ENCODE data around the gene ADGRE3. TPM values are rescaled to one million over a fixed set of nuclear protein-coding genes. Genes with fewer than 3 reads are reported as not detected.

ADGRE3 gene, protein sequence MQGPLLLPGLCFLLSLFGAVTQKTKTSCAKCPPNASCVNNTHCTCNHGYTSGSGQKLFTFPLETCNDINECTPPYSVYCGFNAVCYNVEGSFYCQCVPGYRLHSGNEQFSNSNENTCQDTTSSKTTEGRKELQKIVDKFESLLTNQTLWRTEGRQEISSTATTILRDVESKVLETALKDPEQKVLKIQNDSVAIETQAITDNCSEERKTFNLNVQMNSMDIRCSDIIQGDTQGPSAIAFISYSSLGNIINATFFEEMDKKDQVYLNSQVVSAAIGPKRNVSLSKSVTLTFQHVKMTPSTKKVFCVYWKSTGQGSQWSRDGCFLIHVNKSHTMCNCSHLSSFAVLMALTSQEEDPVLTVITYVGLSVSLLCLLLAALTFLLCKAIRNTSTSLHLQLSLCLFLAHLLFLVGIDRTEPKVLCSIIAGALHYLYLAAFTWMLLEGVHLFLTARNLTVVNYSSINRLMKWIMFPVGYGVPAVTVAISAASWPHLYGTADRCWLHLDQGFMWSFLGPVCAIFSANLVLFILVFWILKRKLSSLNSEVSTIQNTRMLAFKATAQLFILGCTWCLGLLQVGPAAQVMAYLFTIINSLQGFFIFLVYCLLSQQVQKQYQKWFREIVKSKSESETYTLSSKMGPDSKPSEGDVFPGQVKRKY
- polyA plus RNA-seq (2013, experiment 1 of 2) = not detected
- polyA plus RNA-seq (2013, experiment 2 of 2) = not detected

GRCh38 chr19:14674764-14675163 is at the start of gene ADGRE3:
ADGRE3 (minus strand) TSS chr19:14674844; CDS start chr19:14674770, 74 bp downstream.
- WGBS (ENCODE audit: extremely low coverage, insufficient coverage, low lambda C conversion rate) = no CpG with 5 or more reads among the region's 6 CpGs
- H3K4me2 ChIP-seq (ENCODE audit: low read length) = no peak within 1 kb of the TSS
- DNase-seq = no peak
- no peak within 1 kb of the TSS for H3K18ac ChIP-seq (ENCODE audit: low read length)
- H2BK15ac ChIP-seq (replicated peaks; ENCODE audit: low read depth) = no peak within 1 kb of the TSS
- H3K36me3 ChIP-seq (ENCODE audit: control insufficient read depth, insufficient read depth, low read length) = no peaks in the 10 kb centered on the region
- no peak within 1 kb of the TSS for H3K56ac ChIP-seq (ENCODE audit: low read length)
- no peak within 1 kb of the TSS for H3K4me3 ChIP-seq (ENCODE audit: low read length)
- H3K9ac ChIP-seq (ENCODE audit: low read length) = no peak within 1 kb of the TSS
- H2BK120ac ChIP-seq (ENCODE audit: low read depth, low read length) = no peak within 1 kb of the TSS
- H2BK5ac ChIP-seq (ENCODE audit: low read length) = no peak within 1 kb of the TSS
- H4K8ac ChIP-seq (ENCODE audit: low read depth, low read length) = no peak within 1 kb of the TSS
- no peak within 1 kb of the TSS for H2AK5ac ChIP-seq (ENCODE audit: low read length)
- H3K79me2 ChIP-seq (ENCODE audit: control insufficient read depth, insufficient read depth, low read length) = no peaks in the 10 kb centered on the region
- no peak within 1 kb of the TSS for H3K23ac ChIP-seq (ENCODE audit: low read length)
- no peaks in the 10 kb centered on the region for H3K79me1 ChIP-seq (ENCODE audit: low read length)
- H3K27me3 ChIP-seq (ENCODE audit: insufficient read depth, low read length, poor library complexity) = no peaks in the 10 kb centered on the region
- no peak within 1 kb of the TSS for H3K27ac ChIP-seq (ENCODE audit: low read depth, low read length)
- no peak within 1 kb of the TSS for H3K4ac ChIP-seq (ENCODE audit: low read depth, low read length)
- H3K4me1 ChIP-seq (ENCODE audit: control insufficient read depth, low read depth, low read length) = no peaks in the 10 kb centered on the region
- H4K5ac ChIP-seq (ENCODE audit: low read length) = no peak within 1 kb of the TSS

- Histone ChIP-seq H3K4me3 (ENCODE audit: low read length) (no peak overlapping the region), H3K27me3 (ENCODE audit: insufficient read depth, low read length, poor library complexity) (no peaks in the 10 kb centered on the region), H2AK5ac (ENCODE audit: low read length) (no peak overlapping the region), H3K79me2 (ENCODE audit: control insufficient read depth, insufficient read depth, low read length) (no peaks in the 10 kb centered on the region), H3K18ac (ENCODE audit: low read length) (no peak overlapping the region), H3K23ac (ENCODE audit: low read length) (no peak overlapping the region), H3K9ac (ENCODE audit: low read length) (no peak overlapping the region), H3K4me2 (ENCODE audit: low read length) (no peak overlapping the region), H3K36me3 (ENCODE audit: control insufficient read depth, insufficient read depth, low read length) (no peaks in the 10 kb centered on the region), H3K4me1 (ENCODE audit: control insufficient read depth, low read depth, low read length) (no peaks in the 10 kb centered on the region), H3K27ac (ENCODE audit: low read depth, low read length) (no peak overlapping the region), H3K4ac (ENCODE audit: low read depth, low read length) (no peak overlapping the region), H2BK5ac (ENCODE audit: low read length) (no peak overlapping the region), H2BK15ac (replicated peaks; ENCODE audit: low read depth) (no peak overlapping the region), H2BK120ac (ENCODE audit: low read depth, low read length) (no peak overlapping the region), H3K79me1 (ENCODE audit: low read length) (no peaks in the 10 kb centered on the region), H4K8ac (ENCODE audit: low read depth, low read length) (no peak overlapping the region), H3K56ac (ENCODE audit: low read length) (no peak overlapping the region), H4K5ac (ENCODE audit: low read length) (no peak overlapping the region)
- DNase-seq = no peak
- no CpG with 5 or more reads among the region's 2 CpGs for WGBS (ENCODE audit: extremely low coverage, insufficient coverage, low lambda C conversion rate)
Measured at GRCh38 chr19:14722127-14722526, 47.5 kb upstream of the ADGRE3 start.

- Histone ChIP-seq H3K23ac (ENCODE audit: low read length) (no peak overlapping the region), H3K4me3 (ENCODE audit: low read length) (peak overlapping the region; percentile 5), H3K27ac (ENCODE audit: low read depth, low read length) (no peak overlapping the region), H4K5ac (ENCODE audit: low read length) (no peak overlapping the region), H2BK120ac (ENCODE audit: low read depth, low read length) (no peak overlapping the region), H3K4ac (ENCODE audit: low read depth, low read length) (no peak overlapping the region), H3K56ac (ENCODE audit: low read length) (no peak overlapping the region), H3K4me1 (ENCODE audit: control insufficient read depth, low read depth, low read length) (no peaks in the 10 kb centered on the region), H3K9ac (ENCODE audit: low read length) (no peak overlapping the region), H4K8ac (ENCODE audit: low read depth, low read length) (no peak overlapping the region), H3K18ac (ENCODE audit: low read length) (no peak overlapping the region), H2BK5ac (ENCODE audit: low read length) (no peak overlapping the region), H2BK15ac (replicated peaks; ENCODE audit: low read depth) (no peak overlapping the region), H3K27me3 (ENCODE audit: insufficient read depth, low read length, poor library complexity) (no peaks in the 10 kb centered on the region), H3K79me2 (ENCODE audit: control insufficient read depth, insufficient read depth, low read length) (no peaks in the 10 kb centered on the region), H3K79me1 (ENCODE audit: low read length) (no peaks in the 10 kb centered on the region), H3K4me2 (ENCODE audit: low read length) (no peak overlapping the region), H2AK5ac (ENCODE audit: low read length) (no peak overlapping the region), H3K36me3 (ENCODE audit: control insufficient read depth, insufficient read depth, low read length) (peaks cover 3% of the 10 kb centered on the region)
- DNase-seq = no peak
- no CpG with 5 or more reads among the region's 3 CpGs for WGBS (ENCODE audit: extremely low coverage, insufficient coverage, low lambda C conversion rate)
Measured at GRCh38 chr19:14719162-14719561, 44.5 kb upstream of the ADGRE3 start.

DNA sequence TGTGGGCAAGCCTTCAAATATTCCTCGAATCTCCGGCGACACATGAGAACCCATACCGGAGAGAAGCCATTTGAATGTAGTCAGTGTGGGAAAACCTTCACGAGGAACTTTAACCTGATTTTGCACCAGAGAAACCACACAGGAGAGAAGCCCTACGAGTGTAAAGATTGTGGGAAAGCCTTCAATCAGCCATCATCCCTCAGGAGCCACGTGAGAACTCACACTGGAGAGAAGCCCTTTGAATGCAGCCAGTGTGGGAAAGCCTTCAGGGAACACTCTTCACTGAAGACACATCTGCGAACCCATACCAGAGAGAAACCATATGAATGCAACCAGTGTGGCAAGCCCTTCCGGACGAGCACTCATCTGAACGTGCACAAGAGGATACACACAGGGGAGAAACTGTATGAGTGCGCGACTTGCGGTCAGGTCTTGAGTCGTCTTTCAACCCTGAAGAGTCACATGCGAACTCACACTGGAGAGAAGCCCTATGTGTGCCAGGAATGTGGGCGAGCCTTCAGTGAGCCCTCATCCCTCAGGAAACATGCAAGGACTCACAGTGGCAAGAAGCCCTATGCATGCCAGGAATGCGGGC is 44.0 kb upstream of the ADGRE3 start:
- Histone ChIP-seq H3K27ac (ENCODE audit: low read depth, low read length) (no peak overlapping the region), H3K9ac (ENCODE audit: low read length) (no peak overlapping the region), H3K4me3 (ENCODE audit: low read length) (peak overlapping the region; percentile 18), H3K4me1 (ENCODE audit: control insufficient read depth, low read depth, low read length) (no peaks in the 10 kb centered on the region), H2BK15ac (replicated peaks; ENCODE audit: low read depth) (no peak overlapping the region), H3K4me2 (ENCODE audit: low read length) (no peak overlapping the region), H2BK5ac (ENCODE audit: low read length) (no peak overlapping the region), H3K79me1 (ENCODE audit: low read length) (no peaks in the 10 kb centered on the region), H3K23ac (ENCODE audit: low read length) (no peak overlapping the region), H3K18ac (ENCODE audit: low read length) (no peak overlapping the region), H4K5ac (ENCODE audit: low read length) (no peak overlapping the region), H3K4ac (ENCODE audit: low read depth, low read length) (no peak overlapping the region), H2BK120ac (ENCODE audit: low read depth, low read length) (no peak overlapping the region), H3K27me3 (ENCODE audit: insufficient read depth, low read length, poor library complexity) (no peaks in the 10 kb centered on the region), H3K56ac (ENCODE audit: low read length) (no peak overlapping the region), H3K79me2 (ENCODE audit: control insufficient read depth, insufficient read depth, low read length) (no peaks in the 10 kb centered on the region), H4K8ac (ENCODE audit: low read depth, low read length) (no peak overlapping the region), H3K36me3 (ENCODE audit: control insufficient read depth, insufficient read depth, low read length) (peaks cover 3% of the 10 kb centered on the region), H2AK5ac (ENCODE audit: low read length) (no peak overlapping the region)
- WGBS (ENCODE audit: extremely low coverage, insufficient coverage, low lambda C conversion rate) = no CpG with 5 or more reads among the region's 18 CpGs
- DNase-seq = peak; percentile 17

DNA sequence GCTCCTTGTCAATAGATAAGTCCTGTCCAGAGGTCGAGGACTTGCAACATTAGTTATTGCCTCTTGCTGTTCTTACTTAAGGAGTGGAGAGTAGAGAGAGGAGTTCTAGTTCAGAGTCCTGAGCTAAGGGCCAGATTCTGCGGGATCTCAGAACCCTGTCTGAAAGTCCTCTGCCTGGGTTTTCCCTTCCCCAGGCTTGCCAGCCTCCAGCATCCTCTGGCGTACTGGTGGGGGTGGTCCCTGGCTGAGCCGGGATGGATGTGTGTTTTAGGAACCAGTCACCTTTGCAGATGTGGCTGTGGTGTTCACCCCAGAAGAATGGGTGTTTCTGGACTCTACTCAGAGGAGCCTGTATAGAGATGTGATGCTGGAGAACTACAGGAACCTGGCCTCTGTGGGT is 41.2 kb upstream of the ADGRE3 start:
- Histone ChIP-seq H3K56ac (ENCODE audit: low read length) (no peak overlapping the region), H3K9ac (ENCODE audit: low read length) (no peak overlapping the region), H2BK5ac (ENCODE audit: low read length) (no peak overlapping the region), H3K4me2 (ENCODE audit: low read length) (no peak overlapping the region), H4K8ac (ENCODE audit: low read depth, low read length) (no peak overlapping the region), H3K27me3 (ENCODE audit: insufficient read depth, low read length, poor library complexity) (no peaks in the 10 kb centered on the region), H3K4me1 (ENCODE audit: control insufficient read depth, low read depth, low read length) (no peaks in the 10 kb centered on the region), H3K36me3 (ENCODE audit: control insufficient read depth, insufficient read depth, low read length) (peaks cover 3% of the 10 kb centered on the region), H3K23ac (ENCODE audit: low read length) (no peak overlapping the region), H3K18ac (ENCODE audit: low read length) (no peak overlapping the region), H3K79me2 (ENCODE audit: control insufficient read depth, insufficient read depth, low read length) (no peaks in the 10 kb centered on the region), H3K79me1 (ENCODE audit: low read length) (no peaks in the 10 kb centered on the region), H3K4ac (ENCODE audit: low read depth, low read length) (no peak overlapping the region), H2BK15ac (replicated peaks; ENCODE audit: low read depth) (no peak overlapping the region), H3K27ac (ENCODE audit: low read depth, low read length) (no peak overlapping the region), H4K5ac (ENCODE audit: low read length) (no peak overlapping the region), H2BK120ac (ENCODE audit: low read depth, low read length) (no peak overlapping the region), H2AK5ac (ENCODE audit: low read length) (no peak overlapping the region), H3K4me3 (ENCODE audit: low read length) (no peak overlapping the region)
- no CpG with 5 or more reads among the region's 4 CpGs for WGBS (ENCODE audit: extremely low coverage, insufficient coverage, low lambda C conversion rate)
- DNase-seq = no peak

Measured in mesendoderm (in vitro differentiated cells).